ENCODE data around the gene ABCA1. TPM values are rescaled to one million over a fixed set of nuclear protein-coding genes. Genes with fewer than 3 reads are reported as not detected.

ABCA1 gene
- polyA plus RNA-seq, 3 donors from 2014 or later, result 0.09 to 0.10 TPM; not detected in 1

GRCh38 chr9:104787306-104788015, 140.5 kb downstream of the ABCA1 start:
- Mint-ChIP-seq H3K4me3 (no peak overlapping the region), H3K36me3 (no peaks in the 10 kb centered on the region), H3K27me3 (ENCODE audit: low read depth in 3 of 3) (peaks cover 0 to 2% (median 0%) of the 10 kb centered on the region in 3 donors), H3K4me1 (peaks cover 0 to 18% of the 10 kb centered on the region in 2 donors), H3K9me3 (no peaks in the 10 kb centered on the region), H3K27ac (no peak overlapping the region)
- DNase-seq, result no peak

DNA sequence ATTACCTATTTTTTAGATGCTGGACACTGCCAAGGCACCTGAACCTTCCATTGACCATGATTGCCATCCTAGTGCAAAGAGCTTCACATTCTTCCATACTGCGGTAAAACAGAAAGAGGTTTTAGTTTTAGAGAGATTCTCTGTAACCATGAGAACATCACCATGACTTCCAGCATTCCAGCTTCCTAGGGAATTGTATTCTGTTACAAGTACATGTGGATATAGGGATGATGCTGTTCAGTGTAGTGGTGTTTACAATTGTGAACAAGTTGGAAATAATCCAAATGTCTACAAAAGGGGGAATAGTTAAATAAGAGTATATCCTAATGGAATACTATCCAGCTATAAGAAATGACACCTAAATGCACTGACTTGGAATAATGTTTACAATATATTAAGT, 141.7 kb downstream of the ABCA1 start:
- Mint-ChIP-seq H3K4me3 (no peak overlapping the region), H3K27ac (no peak overlapping the region), H3K27me3 (ENCODE audit: low read depth in 3 of 3) (peaks cover 0 to 2% (median 0%) of the 10 kb centered on the region in 3 donors), H3K4me1 (peaks cover 0 to 18% of the 10 kb centered on the region in 2 donors), H3K9me3 (no peaks in the 10 kb centered on the region), H3K36me3 (no peaks in the 10 kb centered on the region)
- DNase-seq, result no peak

GRCh38 chr9:104784098-104784497, 143.9 kb downstream of the ABCA1 start:
- Mint-ChIP-seq H3K4me1 (peaks cover 0 to 18% of the 10 kb centered on the region in 2 donors), H3K36me3 (no peaks in the 10 kb centered on the region), H3K9me3 (no peaks in the 10 kb centered on the region), H3K27ac (no peak overlapping the region), H3K4me3 (no peak overlapping the region), H3K27me3 (ENCODE audit: low read depth in 3 of 3) (peaks cover 0 to 2% (median 0%) of the 10 kb centered on the region in 3 donors)
- DNase-seq, result no peak

DNA sequence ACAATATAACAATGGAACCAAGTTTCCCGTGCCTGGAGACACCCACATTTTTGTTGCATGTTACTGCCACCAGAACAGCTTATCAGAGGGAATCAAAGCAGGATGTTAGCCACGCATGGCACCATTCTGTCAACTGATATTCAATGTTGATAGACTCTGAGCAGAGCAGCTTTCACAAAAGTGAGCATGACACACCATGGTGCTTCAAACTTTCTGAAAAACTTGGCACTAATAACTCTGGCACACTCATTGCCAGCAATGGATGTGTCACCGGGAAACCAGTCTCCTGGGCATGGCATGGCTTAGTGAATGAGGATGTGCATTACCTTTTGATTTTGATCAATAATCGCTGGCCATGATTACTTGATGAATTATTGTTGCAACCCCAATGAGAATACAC, 144.4 kb downstream of the ABCA1 start:
- peaks cover 0 to 18% of the 10 kb centered on the region in 2 donors for H3K4me1 Mint-ChIP-seq
- H3K27me3 Mint-ChIP-seq (ENCODE audit: low read depth in 3 of 3), result peaks cover 0 to 2% (median 0%) of the 10 kb centered on the region in 3 donors
- H3K36me3 Mint-ChIP-seq, result no peaks in the 10 kb centered on the region
- no peak overlapping the region for H3K4me3 Mint-ChIP-seq
- no peaks in the 10 kb centered on the region for H3K9me3 Mint-ChIP-seq
- H3K27ac Mint-ChIP-seq, result no peak overlapping the region
- no peak for DNase-seq

DNA sequence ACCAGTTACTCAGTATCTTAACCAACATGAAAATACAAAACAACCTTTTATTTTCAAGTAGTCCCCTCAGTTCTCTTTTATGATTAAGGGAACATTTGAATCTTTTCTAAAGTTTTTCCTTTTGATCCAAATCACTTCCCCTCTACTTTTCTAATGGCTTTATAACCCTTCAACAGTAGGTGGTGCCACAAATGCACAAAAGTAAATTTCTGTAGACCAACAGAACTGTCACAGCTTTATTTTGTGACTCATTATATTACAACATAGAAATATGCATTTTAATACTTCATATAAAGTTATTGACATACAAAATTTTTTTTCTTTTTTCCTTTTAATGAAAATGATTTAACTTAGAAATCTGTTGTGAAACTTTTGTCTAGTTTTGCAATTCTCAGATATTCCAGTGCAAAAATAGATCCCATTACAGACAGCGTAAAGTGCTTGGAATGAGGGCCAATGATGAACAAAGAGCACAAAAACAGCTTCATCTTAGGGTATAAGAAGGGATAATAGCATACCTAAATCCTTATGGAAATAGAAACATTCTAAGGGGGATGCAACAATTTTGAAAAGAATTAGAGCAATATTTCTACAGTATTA, 147.1 kb downstream of the ABCA1 start:
- no peak for DNase-seq
- H3K4me3 Mint-ChIP-seq, result no peak overlapping the region
- H3K36me3 Mint-ChIP-seq, result no peaks in the 10 kb centered on the region
- H3K27ac Mint-ChIP-seq, result no peak overlapping the region
- no peaks in the 10 kb centered on the region for H3K9me3 Mint-ChIP-seq
- H3K27me3 Mint-ChIP-seq (ENCODE audit: low read depth in 3 of 3), result peaks cover 0 to 1% (median 0%) of the 10 kb centered on the region in 3 donors
- peaks cover 0 to 18% of the 10 kb centered on the region in 2 donors for H3K4me1 Mint-ChIP-seq

DNA sequence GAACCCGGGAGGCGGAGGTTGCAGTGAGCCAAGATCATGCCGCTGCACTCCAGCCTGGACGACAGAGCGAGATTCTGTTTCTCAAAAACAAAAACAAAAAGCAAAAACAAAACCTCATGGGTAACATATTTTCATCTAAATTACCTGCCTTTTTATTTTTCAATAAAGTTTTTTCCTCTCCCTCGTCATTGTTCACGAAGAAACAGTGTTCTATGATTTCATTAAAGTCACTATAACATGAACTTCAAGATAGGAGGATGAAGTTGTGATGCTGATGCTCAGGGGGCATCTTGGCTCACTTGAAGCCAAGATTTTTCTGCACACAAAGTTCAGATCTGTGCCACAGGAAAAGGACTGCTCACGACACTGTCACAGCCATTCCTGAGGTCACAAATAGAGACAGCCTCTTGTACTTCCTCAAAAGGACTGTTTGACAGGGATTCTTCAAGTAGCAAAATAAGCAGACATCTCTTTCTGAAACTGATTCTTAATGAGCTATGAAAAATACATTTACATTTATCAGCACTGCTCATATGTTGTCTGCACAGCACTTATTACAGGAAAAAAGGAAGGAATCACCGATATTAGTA, 147.9 kb downstream of the ABCA1 start:
- Mint-ChIP-seq H3K4me3 (no peak overlapping the region), H3K27me3 (ENCODE audit: low read depth in 3 of 3) (peaks cover 0 to 1% (median 0%) of the 10 kb centered on the region in 3 donors), H3K36me3 (no peaks in the 10 kb centered on the region), H3K9me3 (no peaks in the 10 kb centered on the region), H3K4me1 (peaks cover 0 to 18% of the 10 kb centered on the region in 2 donors), H3K27ac (no peak overlapping the region)
- no peak for DNase-seq

DNA sequence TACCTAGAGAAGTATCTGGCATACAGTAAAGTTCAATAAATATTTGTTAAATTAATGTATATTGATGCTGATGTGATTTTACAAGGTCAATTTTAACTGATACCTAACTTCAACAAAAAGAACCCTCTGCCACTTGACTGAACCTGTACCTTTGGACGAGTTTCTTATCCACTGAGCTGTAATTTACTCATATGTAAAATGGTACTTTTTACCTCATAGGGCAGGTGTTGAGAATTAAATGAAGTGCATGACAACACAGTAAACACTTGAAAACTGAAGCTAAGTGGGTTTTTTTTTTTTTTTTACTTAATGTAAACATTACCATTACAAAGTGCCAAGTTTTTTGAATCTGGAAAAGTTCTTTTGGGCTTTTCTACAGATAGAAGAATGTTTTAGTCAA, 148.6 kb downstream of the ABCA1 start:
- DNase-seq, result no peak
- Mint-ChIP-seq H3K4me3 (no peak overlapping the region), H3K4me1 (peaks cover 0 to 17% of the 10 kb centered on the region in 2 donors), H3K27me3 (ENCODE audit: low read depth in 3 of 3) (peaks cover 0 to 1% (median 0%) of the 10 kb centered on the region in 3 donors), H3K9me3 (no peaks in the 10 kb centered on the region), H3K27ac (no peak overlapping the region), H3K36me3 (no peaks in the 10 kb centered on the region)

GRCh38 chr9:104778802-104779201, 149.2 kb downstream of the ABCA1 start:
- no peaks in the 10 kb centered on the region for H3K9me3 Mint-ChIP-seq
- H3K27me3 Mint-ChIP-seq (ENCODE audit: low read depth in 3 of 3), result peaks cover 0 to 1% (median 0%) of the 10 kb centered on the region in 3 donors
- H3K4me3 Mint-ChIP-seq, result no peak overlapping the region
- peaks cover 0 to 12% of the 10 kb centered on the region in 2 donors for H3K4me1 Mint-ChIP-seq
- H3K36me3 Mint-ChIP-seq, result no peaks in the 10 kb centered on the region
- no peak overlapping the region for H3K27ac Mint-ChIP-seq
- DNase-seq, result no peak

- no peaks in the 10 kb centered on the region for H3K9me3 Mint-ChIP-seq
- H3K4me1 Mint-ChIP-seq, result no peaks in the 10 kb centered on the region
- H3K36me3 Mint-ChIP-seq, result peaks cover 0 to under 1% (median 0%) of the 10 kb centered on the region in 3 donors
- no peak for DNase-seq
- H3K4me3 Mint-ChIP-seq, result no peak overlapping the region
- no peak overlapping the region for H3K27ac Mint-ChIP-seq
- peaks cover 0 to 1% (median 0%) of the 10 kb centered on the region in 3 donors for H3K27me3 Mint-ChIP-seq (ENCODE audit: low read depth in 3 of 3)
These were observed 151.2 kb downstream of the ABCA1 start for GRCh38 chr9:104776797-104777196.

DNA sequence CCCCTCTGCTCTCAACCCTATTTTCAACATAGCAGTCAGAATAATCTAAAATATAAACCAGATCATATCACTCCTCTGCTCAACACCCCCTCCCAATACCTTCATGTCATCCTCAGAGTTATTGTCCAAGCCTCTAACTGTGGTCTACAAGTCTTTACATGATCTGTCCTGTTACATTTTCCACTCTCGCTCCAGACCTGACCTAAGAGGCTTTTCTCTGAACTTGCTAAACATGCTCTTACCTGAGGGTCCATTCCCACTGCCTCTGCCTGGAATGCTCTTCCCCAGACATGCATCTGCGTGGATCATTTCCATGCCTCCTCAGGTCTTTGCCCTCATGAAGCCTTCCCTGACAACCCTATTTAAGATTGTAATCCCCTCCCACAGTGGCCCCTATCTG, 152.0 kb downstream of the ABCA1 start:
- H3K4me3 Mint-ChIP-seq, result no peak overlapping the region
- DNase-seq, result no peak
- H3K4me1 Mint-ChIP-seq, result no peaks in the 10 kb centered on the region
- no peak overlapping the region for H3K27ac Mint-ChIP-seq
- peaks cover 0 to 1% (median 0%) of the 10 kb centered on the region in 3 donors for H3K27me3 Mint-ChIP-seq (ENCODE audit: low read depth in 3 of 3)
- H3K36me3 Mint-ChIP-seq, result peaks cover 0 to 6% (median 0%) of the 10 kb centered on the region in 3 donors
- H3K9me3 Mint-ChIP-seq, result no peaks in the 10 kb centered on the region

- Mint-ChIP-seq H3K4me3 (no peak overlapping the region), H3K4me1 (no peaks in the 10 kb centered on the region), H3K9me3 (no peaks in the 10 kb centered on the region), H3K36me3 (peaks cover 0 to 6% (median 0%) of the 10 kb centered on the region in 3 donors), H3K27ac (no peak overlapping the region), H3K27me3 (ENCODE audit: low read depth in 3 of 3) (peaks cover 0 to 1% (median 0%) of the 10 kb centered on the region in 3 donors)
- no peak for DNase-seq
These were observed 152.4 kb downstream of the ABCA1 start for GRCh38 chr9:104775574-104775936.

GRCh38 chr9:104774831-104775573, 153.0 kb downstream of the ABCA1 start:
- H3K4me1 Mint-ChIP-seq, result no peaks in the 10 kb centered on the region
- peaks cover 0 to 6% (median 0%) of the 10 kb centered on the region in 3 donors for H3K36me3 Mint-ChIP-seq
- no peak overlapping the region for H3K27ac Mint-ChIP-seq
- no peak for DNase-seq
- H3K9me3 Mint-ChIP-seq, result no peaks in the 10 kb centered on the region
- H3K27me3 Mint-ChIP-seq (ENCODE audit: low read depth in 3 of 3), result peaks cover 0 to 1% (median 0%) of the 10 kb centered on the region in 3 donors
- H3K4me3 Mint-ChIP-seq, result no peak overlapping the region

GRCh38 chr9:104774132-104774531, 153.8 kb downstream of the ABCA1 start:
- Mint-ChIP-seq H3K36me3 (peaks cover 0 to 6% (median 0%) of the 10 kb centered on the region in 3 donors), H3K4me3 (no peak overlapping the region), H3K27me3 (ENCODE audit: low read depth in 3 of 3) (peaks cover 0 to 1% (median 0%) of the 10 kb centered on the region in 3 donors), H3K27ac (no peak overlapping the region), H3K9me3 (no peaks in the 10 kb centered on the region), H3K4me1 (no peaks in the 10 kb centered on the region)
- DNase-seq, result no peak

All from immature natural killer cell (primary cell).